Muscle layer of colon (tissue), 2 donors: ENCODE results near the gene TPGS2.
"Not testable (repeated sequence)": the region's sequence is repeated elsewhere in the genome, so short reads cannot be mapped to it uniquely, and the experiment has no call there.

Source experiments
- H3K27ac ChIP-seq: one replicate; pipeline ENCODE4 v1.7.0; 2013; ENCODE audit warnings: low read depth, mild to moderate bottlenecking, low read length, moderate library complexity
- H3K27me3 ChIP-seq, 2 donors: one replicate each; pipeline ENCODE4 v1.7.0; 2013; ENCODE audit warnings: low read length in 2 of 2, mild to moderate bottlenecking in 2 of 2; ENCODE audit not compliant: insufficient read depth in 2 of 2, control insufficient read depth in 1 of 2
- H3K36me3 ChIP-seq: one replicate; pipeline ENCODE4 v1.7.0; 2013; ENCODE audit warnings: mild to moderate bottlenecking, low read length; ENCODE audit not compliant: insufficient read depth
- H3K4me1 ChIP-seq: one replicate; pipeline ENCODE4 v1.7.0; 2013; ENCODE audit warnings: mild to moderate bottlenecking, low read length; ENCODE audit not compliant: insufficient read depth
- H3K4me3 ChIP-seq, 2 donors: one replicate each; pipeline ENCODE4 v1.7.0; 2013; ENCODE audit warnings: low read length in 2 of 2, low read depth in 1 of 2, mild to moderate bottlenecking in 1 of 2, moderate library complexity in 1 of 2
- H3K9ac ChIP-seq: one replicate; pipeline ENCODE4 v1.7.0; 2013; ENCODE audit warnings: low read length
- H3K9me3 ChIP-seq: one replicate; pipeline ENCODE4 v1.7.0; 2013; ENCODE audit warnings: mild to moderate bottlenecking, low read length
- donor health status: abdominal sarcoma.
- donor health status: Adenocarcinoma of cecum.

Gene TPGS2

GRCh38 chr18:36828630-36829361 is at the start of gene TPGS2, which contains the start of gene KIAA1328:
Gene TPGS2, minus strand, starts transcription at chr18:36829002. Its CDS starts 235 bp downstream, at chr18:36828767.
Gene KIAA1328, plus strand, starts transcription at chr18:36829127. Its CDS starts 12 bp downstream, at chr18:36829139.
- Histone ChIP-seq H3K36me3 (no peaks in the 10 kb centered on the region), H3K9me3 (no peaks in the 10 kb centered on the region)

GRCh38 chr18:36873826-36874225 is 45.0 kb upstream of the TPGS2 start:
- H3K36me3 ChIP-seq, H3K27me3 ChIP-seq, H3K27ac ChIP-seq, H3K4me3 ChIP-seq, H3K9ac ChIP-seq, H3K4me1 ChIP-seq, H3K9me3 ChIP-seq: not testable (repeated sequence)

More at GRCh38 chr18:36828630-36829361, at the start of gene TPGS2, which contains the start of gene KIAA1328:
- H3K4me1 ChIP-seq = peaks cover 21% of the 10 kb centered on the region
- peak within 1 kb of the TSS; percentile 79 for H3K9ac ChIP-seq
- peak within 1 kb of the TSS; percentile 75 for H3K27ac ChIP-seq
- no peaks in the 10 kb centered on the region for H3K27me3 ChIP-seq
- H3K4me3 ChIP-seq = peak within 1 kb of the TSS; percentile 81 to 95

DNA sequence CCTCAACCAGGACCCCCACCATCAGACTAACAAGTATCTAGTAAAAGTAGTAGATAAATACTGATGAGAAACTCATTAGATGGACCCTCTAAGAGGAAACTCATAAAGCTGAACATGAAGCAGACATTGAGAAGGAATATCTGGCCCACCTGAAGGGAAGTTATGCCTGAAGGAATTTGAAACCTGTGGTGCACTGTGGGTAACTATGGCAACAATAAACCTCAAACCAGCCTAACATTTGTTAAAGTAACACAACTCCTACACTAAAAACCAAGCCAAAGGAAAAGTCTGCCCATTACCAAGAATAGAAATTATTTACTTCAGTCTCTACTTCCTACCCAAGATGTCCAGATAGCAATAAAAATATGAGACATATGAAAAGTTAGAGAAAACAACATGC is 43.5 kb upstream of the TPGS2 start:
- no peak overlapping the region for H3K27ac ChIP-seq
- no peak overlapping the region for H3K4me3 ChIP-seq
- H3K9me3 ChIP-seq = no peaks in the 10 kb centered on the region
- H3K4me1 ChIP-seq = no peaks in the 10 kb centered on the region
- no peaks in the 10 kb centered on the region for H3K27me3 ChIP-seq
- no peak overlapping the region for H3K9ac ChIP-seq
- H3K36me3 ChIP-seq = no peaks in the 10 kb centered on the region

DNA sequence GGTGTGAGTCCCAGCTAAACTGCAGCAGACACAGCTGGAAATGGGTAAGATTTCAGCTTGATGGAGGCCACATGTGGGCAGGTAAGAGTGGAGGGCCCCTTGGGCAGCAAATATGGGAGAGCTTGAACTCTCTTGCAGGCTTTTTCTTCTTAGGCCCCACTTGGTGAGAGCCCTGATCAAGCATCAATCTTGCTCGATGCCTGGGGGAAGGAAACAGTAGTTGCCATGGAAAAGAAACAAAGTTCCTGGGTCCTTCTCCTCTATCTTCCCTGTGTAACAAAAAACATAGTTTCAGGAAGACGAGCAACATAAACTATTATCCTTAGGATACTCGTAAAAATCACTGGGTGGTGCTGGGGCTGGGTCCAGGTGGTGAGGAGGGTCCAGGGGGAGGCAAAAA is 43.0 kb upstream of the TPGS2 start:
- Histone ChIP-seq H3K9ac (no peak overlapping the region), H3K36me3 (no peaks in the 10 kb centered on the region), H3K4me3 (no peak overlapping the region), H3K27me3 (no peaks in the 10 kb centered on the region), H3K27ac (no peak overlapping the region), H3K4me1 (no peaks in the 10 kb centered on the region), H3K9me3 (no peaks in the 10 kb centered on the region)

DNA sequence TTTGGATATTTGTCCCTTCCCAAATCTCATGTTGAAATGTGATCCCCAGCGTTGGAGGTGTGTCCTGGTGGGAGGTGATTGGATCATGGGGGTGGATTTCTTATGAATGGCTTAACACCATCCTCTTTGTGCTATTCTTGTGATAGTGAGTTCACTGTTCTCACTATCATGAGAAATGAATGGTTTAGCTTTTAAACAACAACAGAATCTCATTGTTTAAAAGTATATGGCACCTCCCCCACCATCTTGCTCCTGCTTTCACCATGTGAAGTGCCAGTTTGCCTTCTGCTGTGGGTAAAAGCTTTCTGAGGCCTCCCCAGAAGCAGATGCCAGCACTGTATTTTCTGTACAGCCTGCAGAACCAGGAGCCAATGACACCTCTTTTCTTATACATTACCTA is 38.3 kb upstream of the TPGS2 start:
- H3K27me3 ChIP-seq = no peaks in the 10 kb centered on the region
- no peaks in the 10 kb centered on the region for H3K9me3 ChIP-seq
- H3K9ac ChIP-seq = no peak overlapping the region
- H3K27ac ChIP-seq = no peak overlapping the region
- H3K4me3 ChIP-seq = no peak overlapping the region
- H3K4me1 ChIP-seq = no peaks in the 10 kb centered on the region
- no peaks in the 10 kb centered on the region for H3K36me3 ChIP-seq

GRCh38 chr18:36862182-36862581 is 33.4 kb upstream of the TPGS2 start:
- H3K4me1 ChIP-seq = no peaks in the 10 kb centered on the region

DNA sequence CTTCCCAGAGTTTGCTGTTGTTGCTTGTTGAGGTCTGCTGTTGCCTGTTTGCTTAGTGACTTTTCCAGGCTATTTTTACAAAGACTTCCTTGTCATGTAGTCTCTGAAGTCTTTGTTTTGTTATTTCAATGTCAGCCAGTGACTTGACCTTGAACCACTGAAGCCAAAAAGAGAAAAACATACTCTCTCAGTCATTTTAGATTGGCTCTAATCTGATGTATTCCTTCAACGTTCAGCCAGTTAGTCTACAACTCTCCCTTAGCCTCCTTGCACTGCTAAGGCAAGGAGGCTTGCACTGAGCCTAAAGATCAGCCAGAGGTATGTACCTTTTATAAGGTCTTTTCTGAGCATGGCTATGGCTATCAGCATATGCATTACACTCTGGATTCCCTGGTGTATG is 28.0 kb upstream of the TPGS2 start:
- Histone ChIP-seq H3K4me1 (no peaks in the 10 kb centered on the region), H3K9ac (no peak overlapping the region), H3K27me3 (no peaks in the 10 kb centered on the region), H3K27ac (no peak overlapping the region), H3K36me3 (peaks cover 11% of the 10 kb centered on the region), H3K9me3 (no peaks in the 10 kb centered on the region), H3K4me3 (no peak overlapping the region)

More at GRCh38 chr18:36862182-36862581, 33.4 kb upstream of the TPGS2 start:
- no peaks in the 10 kb centered on the region for H3K27me3 ChIP-seq
- H3K27ac ChIP-seq = no peak overlapping the region
- H3K9ac ChIP-seq = no peak overlapping the region
- H3K36me3 ChIP-seq = peaks cover 5% of the 10 kb centered on the region
- H3K4me3 ChIP-seq = no peak overlapping the region
- H3K9me3 ChIP-seq = no peaks in the 10 kb centered on the region

- Histone ChIP-seq H3K4me1 (no peaks in the 10 kb centered on the region), H3K4me3 (no peak overlapping the region), H3K9ac (no peak overlapping the region), H3K36me3 (peaks cover 5% of the 10 kb centered on the region), H3K27ac (no peak overlapping the region), H3K27me3 (no peaks in the 10 kb centered on the region), H3K9me3 (no peaks in the 10 kb centered on the region)
Observed at GRCh38 chr18:36851202-36851590, 22.4 kb upstream of the TPGS2 start.

DNA sequence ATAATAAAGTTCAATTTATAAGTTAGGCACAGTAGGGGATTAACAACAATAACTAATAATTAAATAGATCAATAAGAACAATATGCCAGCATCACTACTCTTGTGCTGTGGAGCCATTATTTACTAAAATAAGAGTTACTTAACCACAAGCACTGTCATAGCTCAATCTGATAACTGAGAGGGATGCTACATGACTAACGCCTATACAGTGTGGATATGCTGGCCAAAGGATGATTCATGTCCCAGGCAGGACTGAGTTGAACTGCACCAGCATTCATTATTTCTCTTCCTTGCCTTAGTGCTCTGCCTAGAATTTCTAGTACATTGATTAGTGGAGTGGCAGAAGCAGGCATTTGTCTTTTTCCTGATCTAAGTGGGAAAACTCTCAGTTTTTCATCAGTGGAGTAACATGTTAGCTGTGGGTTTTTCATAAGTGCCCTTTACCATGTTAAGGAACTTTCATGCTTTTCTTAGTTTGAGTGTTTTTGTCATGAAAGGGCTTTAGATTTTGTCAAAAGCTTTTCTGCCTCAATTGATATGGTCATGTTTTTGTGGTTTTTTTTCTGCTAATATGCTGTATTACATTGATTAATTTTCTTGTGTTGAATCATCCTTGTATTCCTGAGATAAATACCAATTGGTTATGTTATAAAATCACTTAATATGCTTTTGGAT is 21.9 kb upstream of the TPGS2 start:
- Histone ChIP-seq H3K4me3 (no peak overlapping the region), H3K36me3 (peaks cover 5% of the 10 kb centered on the region), H3K9me3 (no peaks in the 10 kb centered on the region), H3K4me1 (no peaks in the 10 kb centered on the region), H3K27ac (no peak overlapping the region), H3K27me3 (no peaks in the 10 kb centered on the region), H3K9ac (no peak overlapping the region)

- no peak overlapping the region for H3K27ac ChIP-seq
- H3K9me3 ChIP-seq = no peaks in the 10 kb centered on the region
- no peaks in the 10 kb centered on the region for H3K4me1 ChIP-seq
- H3K4me3 ChIP-seq = no peak overlapping the region
- no peaks in the 10 kb centered on the region for H3K27me3 ChIP-seq
- no peak overlapping the region for H3K9ac ChIP-seq
- H3K36me3 ChIP-seq = peaks cover 5% of the 10 kb centered on the region
Observed at GRCh38 chr18:36849288-36850006, 20.6 kb upstream of the TPGS2 start.

- H3K27me3 ChIP-seq = no peaks in the 10 kb centered on the region
- no peaks in the 10 kb centered on the region for H3K4me1 ChIP-seq
- no peak overlapping the region for H3K27ac ChIP-seq
- no peak overlapping the region for H3K4me3 ChIP-seq
- no peaks in the 10 kb centered on the region for H3K9me3 ChIP-seq
- H3K9ac ChIP-seq = no peak overlapping the region
- peaks cover 5% of the 10 kb centered on the region for H3K36me3 ChIP-seq
Observed at GRCh38 chr18:36848609-36849008, 19.8 kb upstream of the TPGS2 start.
